ENCODE data around the gene CGB7. TPM values are rescaled to one million over a fixed set of nuclear protein-coding genes. Genes with fewer than 3 reads are reported as not detected.

Gene CGB7
- total and polyA plus RNA-seq, 9 of the 15 experiments (the other 6 are each of a cell fraction or from before 2014, with no cell fraction given), result not detected

DNA sequence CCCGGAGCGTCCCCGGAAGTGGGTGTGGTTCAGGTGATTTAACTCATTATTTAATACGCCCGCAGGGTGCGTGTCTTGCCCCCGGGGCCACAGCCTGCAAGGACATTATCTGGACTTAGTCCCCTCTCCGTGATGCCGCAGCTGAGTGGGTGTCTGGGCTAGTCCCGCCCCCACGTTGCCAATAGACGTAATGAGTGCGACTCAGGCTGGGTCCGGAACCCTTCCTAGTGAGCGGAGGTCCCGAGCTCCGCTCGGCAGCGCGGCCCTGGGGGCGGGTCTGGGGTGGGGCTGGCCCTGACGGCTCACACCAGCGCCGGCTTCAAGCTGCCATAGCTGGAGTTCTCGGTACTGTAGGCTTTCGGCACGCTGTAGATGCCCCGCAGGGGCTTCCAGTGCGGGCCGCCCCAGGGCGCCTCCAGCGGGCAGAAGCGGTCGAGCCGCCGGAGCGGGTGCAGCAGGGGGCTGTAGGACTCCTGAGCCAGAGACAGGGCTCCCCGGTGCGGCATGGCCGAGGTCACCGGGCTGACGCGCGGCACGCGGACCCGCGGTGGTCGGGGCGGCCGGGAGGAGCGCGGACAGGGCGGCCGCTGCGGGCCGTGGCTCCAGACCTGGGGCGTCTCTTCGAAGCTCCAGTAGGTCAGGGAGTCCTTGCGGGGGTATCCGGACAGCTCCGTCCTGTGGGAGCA is 39.7 kb downstream of the CGB7 start (continued):
- TF ChIP-seq ZBTB40 (IDR thresholded peaks at IDR 0.05) (no peak), ZBTB40 (CRISPR knock-in tag; IDR thresholded peaks at IDR 0.05) (no peak), ZNF766 (CRISPR knock-in tag; conservative IDR thresholded peaks at IDR 0.05) (no peak), GTF2A2 (tag; IDR thresholded peaks at IDR 0.05) (no peak), POLR2AphosphoS2 (IDR thresholded peaks at IDR 0.05; ENCODE audit: low read length) (peak; percentile 87), HMG20A (CRISPR knock-in tag; conservative IDR thresholded peaks at IDR 0.05) (no peak), BACH1 (tag; IDR thresholded peaks at IDR 0.05) (no peak), DDX20 (tag; IDR thresholded peaks at IDR 0.05; ENCODE audit: low read depth) (no peak), ZBTB33 (CRISPR knock-in tag; IDR thresholded peaks at IDR 0.05) (peak; percentile 74), ZNF277 (CRISPR knock-in tag; IDR thresholded peaks at IDR 0.05; ENCODE audit: borderline replicate concordance) (no peak), PHTF2 (CRISPR knock-in tag; IDR thresholded peaks at IDR 0.05) (no peak), ZBTB8A (IDR thresholded peaks at IDR 0.05; ENCODE audit: partially characterized antibody) (no peak), RB1 (IDR thresholded peaks at IDR 0.05; ENCODE audit: low read depth) (no peak), ZNF316 (IDR thresholded peaks at IDR 0.05) (no peak)
- TF ChIP-seq, protein P1, sequence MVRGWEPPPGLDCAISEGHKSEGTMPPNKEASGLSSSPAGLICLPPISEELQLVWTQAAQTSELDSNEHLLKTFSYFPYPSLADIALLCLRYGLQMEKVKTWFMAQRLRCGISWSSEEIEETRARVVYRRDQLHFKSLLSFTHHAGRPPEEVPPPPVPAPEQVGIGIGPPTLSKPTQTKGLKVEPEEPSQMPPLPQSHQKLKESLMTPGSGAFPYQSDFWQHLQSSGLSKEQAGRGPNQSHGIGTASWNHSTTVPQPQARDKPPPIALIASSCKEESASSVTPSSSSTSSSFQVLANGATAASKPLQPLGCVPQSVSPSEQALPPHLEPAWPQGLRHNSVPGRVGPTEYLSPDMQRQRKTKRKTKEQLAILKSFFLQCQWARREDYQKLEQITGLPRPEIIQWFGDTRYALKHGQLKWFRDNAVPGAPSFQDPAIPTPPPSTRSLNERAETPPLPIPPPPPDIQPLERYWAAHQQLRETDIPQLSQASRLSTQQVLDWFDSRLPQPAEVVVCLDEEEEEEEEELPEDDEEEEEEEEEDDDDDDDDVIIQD (CRISPR knock-in tag; IDR thresholded peaks at IDR 0.05), result no peak
